Measurements from ENCODE around the gene WNK2.
"Not testable (repeated sequence)": the region's sequence is repeated elsewhere in the genome, so short reads cannot be mapped to it uniquely, and the experiment has no call there.

DNA sequence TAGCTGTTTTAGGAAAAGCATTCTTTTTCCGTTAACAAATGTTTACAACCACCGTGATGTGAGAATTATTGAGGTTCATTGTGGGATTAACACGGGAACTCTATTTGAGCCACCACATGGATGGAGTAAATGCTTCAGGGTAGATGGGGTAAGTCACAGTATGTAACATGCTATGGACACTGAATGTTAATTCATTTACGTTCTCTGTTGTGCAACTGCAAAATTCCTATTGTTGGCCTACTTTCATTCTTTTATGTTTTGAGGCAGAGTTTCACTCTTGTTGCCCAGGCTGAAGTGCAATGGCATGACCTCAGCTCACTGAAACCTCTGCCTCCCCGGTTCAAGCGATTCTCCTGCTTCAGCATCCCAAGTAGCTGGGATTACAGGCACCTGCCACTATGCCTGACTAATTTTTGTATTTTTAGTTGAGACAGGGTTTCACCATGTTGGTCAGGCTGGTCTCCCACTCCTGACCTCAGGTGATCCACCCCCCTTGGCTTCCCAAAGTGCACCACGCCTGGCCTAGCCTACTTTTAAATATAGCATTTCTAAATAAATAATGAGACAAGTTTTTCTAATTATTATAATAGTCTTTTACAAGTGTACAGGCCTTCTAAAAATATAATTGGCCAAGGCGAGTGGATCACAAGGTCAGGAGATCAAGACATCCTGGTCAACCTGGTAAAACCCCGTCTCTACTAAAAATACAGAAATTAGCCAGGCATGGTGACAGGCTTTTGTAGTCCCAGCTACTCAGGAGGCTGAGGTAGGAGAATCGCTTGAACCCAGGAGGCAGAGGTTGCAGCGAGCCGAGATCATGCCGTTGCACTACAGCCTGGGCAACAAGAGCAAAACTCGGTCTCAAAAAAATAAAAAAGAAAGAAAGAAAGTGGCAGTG lies 169.7 kb downstream of the WNK2 start:
- not testable (repeated sequence) for TF ChIP-seq EZH2 (IDR thresholded peaks at IDR 0.05; ENCODE audit: insufficient read depth, low read length)
- TF ChIP-seq, protein P1, sequence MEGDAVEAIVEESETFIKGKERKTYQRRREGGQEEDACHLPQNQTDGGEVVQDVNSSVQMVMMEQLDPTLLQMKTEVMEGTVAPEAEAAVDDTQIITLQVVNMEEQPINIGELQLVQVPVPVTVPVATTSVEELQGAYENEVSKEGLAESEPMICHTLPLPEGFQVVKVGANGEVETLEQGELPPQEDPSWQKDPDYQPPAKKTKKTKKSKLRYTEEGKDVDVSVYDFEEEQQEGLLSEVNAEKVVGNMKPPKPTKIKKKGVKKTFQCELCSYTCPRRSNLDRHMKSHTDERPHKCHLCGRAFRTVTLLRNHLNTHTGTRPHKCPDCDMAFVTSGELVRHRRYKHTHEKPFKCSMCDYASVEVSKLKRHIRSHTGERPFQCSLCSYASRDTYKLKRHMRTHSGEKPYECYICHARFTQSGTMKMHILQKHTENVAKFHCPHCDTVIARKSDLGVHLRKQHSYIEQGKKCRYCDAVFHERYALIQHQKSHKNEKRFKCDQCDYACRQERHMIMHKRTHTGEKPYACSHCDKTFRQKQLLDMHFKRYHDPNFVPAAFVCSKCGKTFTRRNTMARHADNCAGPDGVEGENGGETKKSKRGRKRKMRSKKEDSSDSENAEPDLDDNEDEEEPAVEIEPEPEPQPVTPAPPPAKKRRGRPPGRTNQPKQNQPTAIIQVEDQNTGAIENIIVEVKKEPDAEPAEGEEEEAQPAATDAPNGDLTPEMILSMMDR (IDR thresholded peaks at IDR 0.05; ENCODE audit: insufficient read depth, low read depth, low read length), result not testable (repeated sequence)
